Measurements from ENCODE around the gene SLC4A7.
"Not testable (repeated sequence)": the region's sequence is repeated elsewhere in the genome, so short reads cannot be mapped to it uniquely, and the experiment has no call there.

SLC4A7 gene

GRCh38 chr3:27484015-27484844, at the start of gene SLC4A7:
TSS of gene SLC4A7 (minus strand) at chr3:27484384. CDS start at chr3:27484126, 258 bp downstream.
- DNase-seq (ENCODE audit: low read depth) = peak; percentile 96
- TF ChIP-seq CTCF (IDR thresholded peaks at IDR 0.05; ENCODE audit: low read length, missing control alignments) = no peak
- peak within 1 kb of the TSS; percentile 73 for H3K4me3 ChIP-seq (replicated peaks; ENCODE audit: low read depth, low read length)

GRCh38 chr3:27533261-27533607, 49.0 kb upstream of the SLC4A7 start:
- H3K4me3 ChIP-seq (replicated peaks; ENCODE audit: low read depth, low read length) = no peak overlapping the region
- TF ChIP-seq CTCF (IDR thresholded peaks at IDR 0.05; ENCODE audit: low read length, missing control alignments) = no peak
- no peak for DNase-seq (ENCODE audit: low read depth)

- DNase-seq (ENCODE audit: low read depth) = no peak
- no peak for TF ChIP-seq CTCF (IDR thresholded peaks at IDR 0.05; ENCODE audit: low read length, missing control alignments)
- no peak overlapping the region for H3K4me3 ChIP-seq (replicated peaks; ENCODE audit: low read depth, low read length)
Observed at GRCh38 chr3:27532426-27533260, 48.5 kb upstream of the SLC4A7 start.

GRCh38 chr3:27531193-27531751, 47.1 kb upstream of the SLC4A7 start:
- DNase-seq (ENCODE audit: low read depth); H3K4me3 ChIP-seq (replicated peaks; ENCODE audit: low read depth, low read length): not testable (repeated sequence)

GRCh38 chr3:27528791-27529190, 44.6 kb upstream of the SLC4A7 start:
- TF ChIP-seq CTCF (IDR thresholded peaks at IDR 0.05; ENCODE audit: low read length, missing control alignments) = no peak

GRCh38 chr3:27526614-27527315, 42.6 kb upstream of the SLC4A7 start:
- H3K4me3 ChIP-seq (replicated peaks; ENCODE audit: low read depth, low read length) = no peak overlapping the region
- TF ChIP-seq CTCF (IDR thresholded peaks at IDR 0.05; ENCODE audit: low read length, missing control alignments) = no peak
- no peak for DNase-seq (ENCODE audit: low read depth)

More at GRCh38 chr3:27528791-27529190, 44.6 kb upstream of the SLC4A7 start:
- DNase-seq (ENCODE audit: low read depth) = no peak
- H3K4me3 ChIP-seq (replicated peaks; ENCODE audit: low read depth, low read length) = no peak overlapping the region

GRCh38 chr3:27521872-27522265, 37.7 kb upstream of the SLC4A7 start:
- DNase-seq (ENCODE audit: low read depth) = no peak
- no peak for TF ChIP-seq CTCF (IDR thresholded peaks at IDR 0.05; ENCODE audit: low read length, missing control alignments)
- H3K4me3 ChIP-seq (replicated peaks; ENCODE audit: low read depth, low read length) = no peak overlapping the region
